Posterior cingulate gyrus (tissue), 11 donors: Measurements from ENCODE around the gene PHKG1.
A peak's percentile ranks its signal among the peaks of the same experiment; 100 is the strongest.
"Not testable (repeated sequence)": the region's sequence is repeated elsewhere in the genome, so short reads cannot be mapped to it uniquely, and the experiment has no call there.

Experiments used
- DNase-seq, 10 donors: peaks; one replicate each; pipeline versions ENCODE4 v3.0.0 to v3.0.0-alpha.2; 2020 to 2021; ENCODE audit warnings: mixed read lengths in 3 of 10
- intact Hi-C: fragments of 100-400 bp; cut with DNase I; formaldehyde crosslinking; loops from one replicate; pipeline ENCODE4 v1.15.1; 2023

Gene PHKG1

GRCh38 chr7:56047446-56048116, 45.2 kb downstream of the PHKG1 start:
- intact Hi-C loops, DNase-seq: not testable (repeated sequence)

- DNase-seq = no peak
- intact Hi-C loops = no loop called here
Measured at GRCh38 chr7:56046721-56047445, 45.9 kb downstream of the PHKG1 start.

- not testable (repeated sequence) for DNase-seq
Measured at GRCh38 chr7:56045758-56046157, 47.0 kb downstream of the PHKG1 start.

GRCh38 chr7:56040730-56041129, 52.0 kb downstream of the PHKG1 start:
- DNase-seq = no peak
- intact Hi-C loops = no loop called here

More at GRCh38 chr7:56045758-56046157, 47.0 kb downstream of the PHKG1 start:
- intact Hi-C loops = not testable (repeated sequence)

- intact Hi-C loops = no loop called here
- peak; percentile 22 to 94 (median 65) for DNase-seq
Measured at GRCh38 chr7:56033671-56034432, 58.9 kb downstream of the PHKG1 start.

- intact Hi-C loops = not testable (repeated sequence)
- peak in 1 of 10 donors; percentile 22 for DNase-seq
Measured at GRCh38 chr7:56032578-56032977, 60.2 kb downstream of the PHKG1 start.

GRCh38 chr7:56031556-56031955, 61.2 kb downstream of the PHKG1 start:
- DNase-seq, intact Hi-C loops: not testable (repeated sequence)

GRCh38 chr7:56030340-56030739, 62.4 kb downstream of the PHKG1 start:
- DNase-seq = peak in 1 of 10 donors; percentile 12
- intact Hi-C loops = no loop called here
